ENCODE results near the gene RCAN2.

RCAN2 gene

GRCh38 chr6:46491201-46491627 is at the start of gene RCAN2:
TSS of gene RCAN2 (minus strand) at chr6:46491449.
- DNase-seq: no peak

DNA sequence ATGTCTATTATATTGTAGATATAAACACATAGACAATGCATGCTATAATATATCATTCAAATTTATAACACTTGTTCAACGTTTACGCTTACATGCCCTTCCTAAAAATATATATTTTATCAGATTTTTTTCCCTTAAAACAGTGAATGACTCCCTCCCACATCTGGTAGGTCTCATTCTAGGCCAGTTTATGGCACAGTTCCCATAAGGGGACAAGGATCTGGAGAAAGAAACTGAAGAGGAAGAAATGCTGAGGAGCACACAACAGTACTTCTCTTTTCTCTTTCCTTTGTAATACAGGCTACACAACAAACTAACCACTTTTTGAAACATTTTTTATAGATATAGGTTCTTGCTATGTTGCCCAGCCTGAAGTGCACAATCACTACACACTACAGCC is 48.6 kb upstream of the RCAN2 start:
- DNase-seq: no peak

- DNase-seq: no peak
Measured at GRCh38 chr6:46538800-46539480, 47.7 kb upstream of the RCAN2 start.

DNA sequence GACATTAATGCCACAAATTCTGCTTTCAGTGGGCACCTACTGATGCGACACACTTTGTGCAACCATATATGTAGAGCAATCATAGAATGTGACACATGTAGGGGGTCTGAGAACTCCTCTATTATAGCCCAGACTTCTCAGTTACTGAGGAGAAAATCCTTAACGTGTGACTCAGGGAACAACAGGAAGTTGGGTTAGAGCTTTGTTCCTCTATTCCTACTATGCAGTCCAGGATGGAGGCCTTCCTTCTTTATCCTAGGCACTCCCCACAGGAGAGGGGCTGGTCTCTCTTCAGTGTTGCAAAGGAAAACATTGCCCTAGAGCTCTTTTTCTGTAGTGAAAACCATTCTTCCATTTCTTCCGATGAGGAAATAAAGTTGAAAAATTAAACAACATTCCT is 39.6 kb upstream of the RCAN2 start:
- DNase-seq: no peak

DNA sequence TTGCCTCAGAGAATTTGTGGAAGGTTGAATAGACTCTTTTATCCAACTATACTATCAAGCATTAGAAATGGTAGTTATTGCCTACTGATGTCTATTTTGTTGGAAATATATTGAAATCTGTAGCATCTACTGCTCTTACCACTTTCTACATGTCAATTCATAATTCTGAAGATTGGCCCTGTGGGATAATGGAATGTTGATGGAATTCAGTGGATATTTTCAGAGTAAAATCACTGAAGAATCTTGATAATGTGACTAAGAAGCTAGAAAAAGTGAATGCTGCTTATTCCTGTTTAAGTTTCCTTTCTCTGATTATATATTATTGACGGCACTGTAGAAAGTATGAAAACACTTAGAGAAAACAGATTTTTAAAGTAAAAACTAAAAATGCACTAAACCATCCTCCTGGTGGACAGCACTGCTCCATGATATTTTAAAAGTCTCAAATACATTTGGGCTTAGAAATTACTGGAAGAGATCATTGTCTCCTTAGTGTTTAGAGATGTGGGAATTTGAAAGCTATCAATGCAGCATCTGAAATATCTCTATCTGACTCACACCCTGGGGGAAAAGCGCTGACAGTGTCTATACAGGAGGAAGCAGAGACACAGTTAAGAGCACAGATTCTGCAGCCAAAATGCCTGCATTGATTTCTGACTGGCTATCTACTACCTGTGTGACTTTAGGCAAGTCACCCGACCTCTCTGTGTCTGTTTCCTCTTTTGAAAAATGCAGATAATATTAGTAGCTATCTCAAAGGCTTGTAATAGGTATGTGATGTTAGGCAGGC is 37.9 kb upstream of the RCAN2 start:
- no peak for DNase-seq

GRCh38 chr6:46526607-46527006 is 35.4 kb upstream of the RCAN2 start:
- DNase-seq: no peak

DNA sequence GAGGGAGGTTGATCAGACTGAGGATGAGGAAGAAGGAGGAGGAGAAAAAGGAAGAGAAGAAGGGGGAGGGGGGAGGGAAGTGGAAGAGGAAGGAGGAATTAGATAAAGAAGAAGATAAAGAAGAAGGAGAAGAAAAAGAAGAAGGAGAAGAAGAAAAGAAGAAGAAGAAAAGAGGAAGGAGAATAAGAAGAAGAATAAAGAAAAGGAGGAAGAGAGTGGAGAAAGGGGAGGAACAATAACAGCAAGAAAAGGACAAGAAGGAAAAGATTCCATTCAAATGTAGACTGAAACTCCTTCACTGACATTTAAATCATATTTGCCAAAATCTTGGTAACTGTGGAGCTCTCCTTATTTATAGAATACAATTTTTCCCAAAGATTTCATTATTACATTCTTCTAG is 34.3 kb upstream of the RCAN2 start:
- DNase-seq: no peak

GRCh38 chr6:46521464-46521971 is 30.3 kb upstream of the RCAN2 start:
- DNase-seq: no peak

DNA sequence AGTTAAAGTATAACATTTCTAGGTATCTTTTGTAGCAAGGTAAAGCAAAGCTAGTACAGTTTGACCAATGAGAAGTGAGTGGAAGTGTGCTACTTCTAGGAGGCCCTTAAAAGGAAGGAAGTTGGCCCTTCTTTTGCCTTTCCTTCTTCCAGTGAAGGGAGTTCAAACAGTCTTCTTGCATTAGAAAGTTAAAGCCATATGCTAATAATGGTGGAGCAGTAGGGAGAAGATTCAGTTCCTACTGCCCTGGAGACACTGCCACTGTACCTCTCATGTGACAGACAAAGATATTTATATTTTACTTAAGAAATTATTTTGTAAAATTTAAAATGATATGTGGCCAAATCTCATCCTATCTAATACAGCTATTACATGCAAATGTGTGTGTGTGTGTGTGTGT is 26.0 kb upstream of the RCAN2 start:
- DNase-seq: no peak

DNA sequence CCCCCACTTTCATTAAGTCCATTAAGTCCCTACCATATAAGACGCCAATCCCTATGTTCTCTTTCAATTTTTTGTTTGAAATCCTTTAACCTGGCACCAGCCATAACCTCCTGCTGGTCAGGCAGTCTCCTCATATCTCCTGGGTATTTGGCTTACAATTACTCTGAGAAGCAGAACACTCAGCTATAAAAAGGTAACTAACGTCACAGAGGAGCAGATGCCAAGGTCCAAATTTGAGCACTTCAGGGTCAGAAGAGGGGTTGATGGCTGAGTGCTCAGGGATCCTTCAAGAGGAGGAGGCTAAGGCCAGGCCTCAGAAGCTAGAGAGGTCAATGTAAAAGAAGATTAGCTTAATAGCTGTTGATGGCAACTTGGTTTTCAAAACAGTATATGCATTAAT is 22.3 kb upstream of the RCAN2 start:
- no peak for DNase-seq

GRCh38 chr6:46511320-46511719 is 20.1 kb upstream of the RCAN2 start:
- no peak for DNase-seq

DNA sequence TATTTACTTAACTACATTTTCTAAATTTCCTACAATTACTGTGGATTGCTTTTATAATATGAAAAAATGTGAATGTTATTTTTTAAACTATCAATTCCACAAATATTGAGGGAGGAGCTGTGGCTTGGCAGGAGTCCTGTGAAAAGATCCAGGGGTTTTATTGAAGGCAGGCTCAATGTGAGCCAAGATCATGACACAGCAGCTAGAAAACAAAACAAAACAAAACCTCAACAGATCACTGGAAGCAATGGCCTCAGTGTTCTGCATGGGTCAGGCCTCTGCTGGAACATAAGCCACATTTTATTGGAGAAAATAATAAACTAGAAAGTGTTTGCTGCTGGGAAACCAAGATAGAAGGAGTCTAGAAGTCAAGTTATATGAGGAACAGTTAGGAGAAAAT is 19.4 kb upstream of the RCAN2 start:
- no peak for DNase-seq

- DNase-seq: no peak
Measured at GRCh38 chr6:46509981-46510510, 18.8 kb upstream of the RCAN2 start.

DNA sequence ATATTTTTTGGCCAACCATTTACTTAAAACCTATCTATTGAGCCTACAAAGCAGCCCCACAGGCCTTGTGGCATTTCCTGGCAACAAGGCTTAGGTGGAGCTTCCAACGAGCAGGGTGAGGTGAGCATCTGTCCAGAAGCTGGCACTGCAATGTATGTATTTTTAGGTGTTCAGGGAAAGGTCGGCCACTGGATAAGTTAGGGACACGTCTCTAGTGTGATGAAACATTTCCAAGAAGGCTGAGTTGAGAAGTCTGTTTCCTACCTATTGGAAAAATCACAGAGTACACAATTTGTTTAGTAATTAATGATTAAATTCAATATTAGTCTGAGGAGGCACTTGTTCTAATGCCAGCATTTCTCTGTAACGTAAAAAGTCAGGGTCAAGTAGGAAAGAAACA is 17.8 kb upstream of the RCAN2 start:
- no peak for DNase-seq

GRCh38 chr6:46507426-46507825 is 16.2 kb upstream of the RCAN2 start:
- no peak for DNase-seq

GRCh38 chr6:46505693-46506512 is 14.7 kb upstream of the RCAN2 start:
- DNase-seq: no peak

DNA sequence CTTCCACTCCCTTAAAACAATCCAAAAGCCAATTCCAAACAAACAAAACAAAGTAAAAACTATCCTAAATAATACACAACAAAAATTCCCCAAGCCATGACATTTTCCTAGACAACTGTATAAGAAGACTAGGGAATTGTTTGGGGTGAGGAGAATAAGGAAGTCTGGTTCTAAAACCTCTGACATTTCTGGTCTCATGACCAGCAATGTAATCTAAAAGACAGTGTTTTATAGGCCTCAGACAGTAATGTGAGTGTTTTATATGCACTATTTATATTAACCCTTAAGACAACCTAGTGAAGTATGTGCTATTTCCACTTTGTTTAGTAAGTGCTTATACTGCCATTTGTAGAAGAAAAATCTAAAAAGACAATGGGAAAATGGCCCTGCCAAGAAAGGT is 13.0 kb upstream of the RCAN2 start:
- no peak for DNase-seq

GRCh38 chr6:46502486-46503119 is 11.4 kb upstream of the RCAN2 start:
- no peak for DNase-seq

DNA sequence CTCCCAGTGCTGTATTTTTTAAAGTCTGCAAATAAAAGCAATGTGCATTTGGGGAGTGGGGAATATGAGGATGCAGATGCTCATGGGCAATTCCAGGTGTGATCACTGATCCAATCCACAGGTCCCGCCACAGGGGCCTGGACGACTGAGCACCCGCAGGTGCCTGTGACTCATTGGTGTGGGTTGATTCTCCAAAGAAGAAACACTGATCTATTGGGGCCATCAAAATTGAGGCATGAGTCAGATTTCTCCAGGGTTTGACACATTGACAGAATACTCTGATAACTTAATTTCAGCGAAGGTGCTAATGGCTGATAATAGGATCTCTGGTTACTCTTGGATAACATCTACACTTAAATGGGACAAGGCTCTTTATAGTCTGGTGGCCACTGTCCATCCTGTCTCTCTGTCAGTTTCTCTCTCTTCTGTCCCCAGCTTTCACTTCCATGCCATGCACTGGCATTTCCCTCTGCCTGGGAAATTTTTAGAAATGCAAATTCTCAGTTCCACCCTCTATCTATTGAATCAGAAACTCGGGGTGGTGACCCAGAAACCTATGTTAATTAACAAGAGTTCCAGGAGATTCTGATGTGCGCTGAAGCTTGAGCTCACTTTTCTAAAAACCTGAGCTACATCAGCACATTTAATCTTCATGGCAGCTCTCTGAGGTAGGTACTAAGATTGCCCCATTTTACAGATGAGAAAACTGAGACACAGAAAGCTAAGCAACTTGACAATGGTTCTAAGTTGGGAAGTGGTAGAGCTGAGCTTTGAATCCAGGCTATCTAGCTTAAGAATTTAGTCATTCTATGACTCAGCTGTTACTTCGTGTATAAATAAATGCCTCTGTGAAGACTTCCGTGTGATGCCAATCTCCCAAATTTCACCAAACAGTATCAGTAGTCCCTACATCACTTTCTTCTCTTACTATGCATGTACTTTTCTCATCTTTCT is 10.2 kb upstream of the RCAN2 start:
- no peak for DNase-seq

- no peak for DNase-seq
Measured at GRCh38 chr6:46500382-46500781, 9.1 kb upstream of the RCAN2 start.

All from activated CD8-positive, alpha-beta memory T cell treated with anti-CD3 and anti-CD28 coated beads for 24 hours (primary cell).